SK-N-MC (cell line): Measurements from ENCODE around the gene CNPY2.

Source experiments
- EZH2 ChIP-seq: fragments of 200-600 bp; sonication (generic); IDR thresholded peaks from one replicate; pipeline ENCODE4 v1.6.1; 2017; ENCODE audit warnings: antibody characterized with exemption
- FOXP2 ChIP-seq: optimal IDR thresholded peaks from 2 replicates; pipeline ENCODE3; 2011; ENCODE audit warnings: mild to moderate bottlenecking, moderate library complexity; ENCODE audit not compliant: insufficient read depth; ENCODE audit errors: extremely low read length, control extremely low read depth
- POLR2AphosphoS5 ChIP-seq: IDR thresholded peaks from 2 replicates; pipeline ENCODE4 v1.6.1; 2012; ENCODE audit warnings: mild to moderate bottlenecking, low read depth, low read length, borderline replicate concordance

- TF ChIP-seq EZH2 (no peak), POLR2AphosphoS5 (no peak), FOXP2 (no peak)
Measured at GRCh38 chr12:56326533-56326932, 10.7 kb upstream of the CNPY2 start.
